Activated CD8-positive, alpha-beta memory T cell treated with anti-CD3 and anti-CD28 coated beads, Interleukin-2, amount 50 U/mL, for 24 hours (primary cell): ENCODE data around the gene CDKN2B-AS1.

Experiments used
- DNase-seq: peaks from one replicate; pipeline ENCODE4 v3.0.0-alpha.2; 2020; ENCODE audit errors: extremely low read depth

CDKN2B-AS1 gene

GRCh38 chr9:22148876-22149637, 154.5 kb downstream of the CDKN2B-AS1 start:
- no peak for DNase-seq

- no peak for DNase-seq
Measured at GRCh38 chr9:22154064-22154463, 159.5 kb downstream of the CDKN2B-AS1 start.

GRCh38 chr9:22156586-22156985, 162.0 kb downstream of the CDKN2B-AS1 start:
- no peak for DNase-seq

- no peak for DNase-seq
Measured at GRCh38 chr9:22157276-22157675, 162.7 kb downstream of the CDKN2B-AS1 start.

GRCh38 chr9:22157828-22158227, 163.2 kb downstream of the CDKN2B-AS1 start:
- no peak for DNase-seq

- DNase-seq, result no peak
Measured at GRCh38 chr9:22158271-22158670, 163.7 kb downstream of the CDKN2B-AS1 start.

GRCh38 chr9:22158927-22159346, 164.3 kb downstream of the CDKN2B-AS1 start:
- DNase-seq, result no peak

- DNase-seq, result no peak
Measured at GRCh38 chr9:22159586-22159985, 165.0 kb downstream of the CDKN2B-AS1 start.

GRCh38 chr9:22160221-22160620, 165.6 kb downstream of the CDKN2B-AS1 start:
- no peak for DNase-seq

GRCh38 chr9:22165144-22165543, 170.6 kb downstream of the CDKN2B-AS1 start:
- no peak for DNase-seq

GRCh38 chr9:22169243-22169642, 174.7 kb downstream of the CDKN2B-AS1 start:
- DNase-seq, result no peak

GRCh38 chr9:22169727-22170503, 175.3 kb downstream of the CDKN2B-AS1 start:
- DNase-seq, result no peak
